SK-N-SH treated with all-trans-retinoic acid at 6 μM for 48 hours (cell line): ENCODE results near the gene TAOK2.

ENCODE experiments used
- ATAC-seq: fragments of 200-7000 bp; cut with Tn5 transposase; 3 replicates; pipeline ENCODE4 v1.9.1; 2020; ENCODE audit warnings: mild to moderate bottlenecking, moderate library complexity
- ARNTL ChIP-seq: fragments of 450-650 bp; formaldehyde crosslinking; IDR thresholded peaks from 2 replicates; pipeline ENCODE4 v1.5.0; 2020; ENCODE audit warnings: low read depth, mild to moderate bottlenecking, moderate library complexity, borderline replicate concordance
- BACH2 ChIP-seq: fragments of 250-450 bp; sonication (Bioruptor Pico); IDR thresholded peaks from 2 replicates; pipeline ENCODE4 v1.9.0; 2021; ENCODE audit warnings: mild to moderate bottlenecking, borderline replicate concordance
- CREB5 ChIP-seq: fragments of 250-450 bp; sonication (Bioruptor Pico); IDR thresholded peaks from 2 replicates; pipeline ENCODE4 v1.5.1; 2020; ENCODE audit warnings: low read depth, mild to moderate bottlenecking, moderate library complexity
- CSDC2 ChIP-seq: fragments of 250-450 bp; sonication (Bioruptor Pico); IDR thresholded peaks from 2 replicates; pipeline ENCODE4 v1.5.0; 2020; ENCODE audit warnings: mild to moderate bottlenecking, moderate library complexity
- ESRRG ChIP-seq: fragments of 250-450 bp; sonication (Bioruptor Pico); IDR thresholded peaks from 2 replicates; pipeline ENCODE4 v1.6.1; 2021; ENCODE audit warnings: mild to moderate bottlenecking
- GLIS3 ChIP-seq: fragments of 250-450 bp; sonication (Bioruptor Pico); IDR thresholded peaks from 2 replicates; pipeline ENCODE4 v1.5.0; 2020; ENCODE audit warnings: mild to moderate bottlenecking, moderate library complexity
- ISL1 ChIP-seq: fragments of 250-450 bp; sonication (Bioruptor Pico); IDR thresholded peaks from 2 replicates; pipeline ENCODE4 v2.1.2; 2022; ENCODE audit warnings: mild to moderate bottlenecking, moderate library complexity
- OSR1 ChIP-seq: fragments of 250-450 bp; sonication (Bioruptor Pico); IDR thresholded peaks from 2 replicates; pipeline ENCODE4 v1.8.0; 2022; ENCODE audit warnings: moderate library complexity, mild to moderate bottlenecking, inconsistent platforms
- PATZ1 ChIP-seq: fragments of 250-450 bp; sonication (Bioruptor Pico); IDR thresholded peaks from 2 replicates; pipeline ENCODE4 v1.8.0; 2020; ENCODE audit warnings: mild to moderate bottlenecking, moderate library complexity, borderline replicate concordance
- PPARA ChIP-seq: fragments of 250-450 bp; sonication (Bioruptor Pico); IDR thresholded peaks from 2 replicates; pipeline ENCODE4 v1.5.0; 2020; ENCODE audit warnings: mild to moderate bottlenecking, borderline replicate concordance
- TCF4 ChIP-seq: fragments of 250-450 bp; sonication (Bioruptor Pico); IDR thresholded peaks from 2 replicates; pipeline ENCODE4 v1.8.0; 2021; ENCODE audit warnings: mild to moderate bottlenecking, moderate library complexity, borderline replicate concordance
- TOX ChIP-seq: fragments of 250-450 bp; sonication (Bioruptor Pico); IDR thresholded peaks from 2 replicates; pipeline ENCODE4 v1.8.0; 2021; ENCODE audit warnings: mild to moderate bottlenecking, moderate library complexity, borderline replicate concordance
- TSHZ2 ChIP-seq: fragments of 250-450 bp; sonication (Bioruptor Pico); IDR thresholded peaks from 2 replicates; pipeline ENCODE4 v1.5.0; 2020; ENCODE audit warnings: mild to moderate bottlenecking, moderate library complexity
- ZC3H10 ChIP-seq: fragments of 250-450 bp; sonication (Bioruptor Pico); IDR thresholded peaks from 2 replicates; pipeline ENCODE4 v1.5.1; 2021; ENCODE audit warnings: mild to moderate bottlenecking, moderate library complexity
- ZFP3 ChIP-seq: fragments of 250-450 bp; sonication (Bioruptor Pico); IDR thresholded peaks from 2 replicates; pipeline ENCODE4 v1.5.0; 2020; ENCODE audit warnings: mild to moderate bottlenecking, moderate library complexity
- ZFP30 ChIP-seq: fragments of 450-650 bp; formaldehyde crosslinking; IDR thresholded peaks from 2 replicates; pipeline ENCODE4 v1.5.0; 2022; ENCODE audit warnings: mild to moderate bottlenecking, moderate library complexity
- ZNF565 ChIP-seq: fragments of 450-650 bp; formaldehyde crosslinking; conservative IDR thresholded peaks from 2 replicates; pipeline ENCODE4 v1.5.0; 2020; ENCODE audit warnings: low read depth, mild to moderate bottlenecking, moderate library complexity
- ZNF70 ChIP-seq: fragments of 450-650 bp; formaldehyde crosslinking; IDR thresholded peaks from 2 replicates; pipeline ENCODE4 v1.5.0; 2020; ENCODE audit warnings: mild to moderate bottlenecking, moderate library complexity
- ZNF8 ChIP-seq: fragments of 450-650 bp; formaldehyde crosslinking; IDR thresholded peaks from 2 replicates; pipeline ENCODE4 v1.5.0; 2020; ENCODE audit warnings: mild to moderate bottlenecking, moderate library complexity
- TF ChIP-seq, protein P1 (sequence below): fragments of 250-450 bp; sonication (Bioruptor Pico); IDR thresholded peaks from 2 replicates; pipeline ENCODE4 v1.5.1; 2021; ENCODE audit warnings: mild to moderate bottlenecking, moderate library complexity
- TF ChIP-seq, protein P2 (sequence below): fragments of 250-450 bp; sonication (Bioruptor Pico); IDR thresholded peaks from 2 replicates; pipeline ENCODE4 v1.8.0; 2021; ENCODE audit warnings: low read depth, mild to moderate bottlenecking, moderate library complexity, borderline replicate concordance

The TAOK2 gene

GRCh38 chr16:30006659-30007377 is 33.1 kb downstream of the TAOK2 start:
- TF ChIP-seq PATZ1 (no peak), ZNF8 (CRISPR knock-in tag) (no peak), BACH2 (no peak), ZFP3 (no peak), GLIS3 (CRISPR knock-in tag) (no peak), TCF4 (CRISPR knock-in tag) (no peak), ZNF70 (CRISPR knock-in tag) (no peak), CREB5 (CRISPR knock-in tag) (no peak), ZFP30 (CRISPR knock-in tag) (no peak), OSR1 (CRISPR knock-in tag) (no peak), TOX (CRISPR knock-in tag) (no peak), ESRRG (CRISPR knock-in tag) (no peak), PPARA (no peak), ZNF565 (CRISPR knock-in tag) (no peak)
- TF ChIP-seq, protein P1, sequence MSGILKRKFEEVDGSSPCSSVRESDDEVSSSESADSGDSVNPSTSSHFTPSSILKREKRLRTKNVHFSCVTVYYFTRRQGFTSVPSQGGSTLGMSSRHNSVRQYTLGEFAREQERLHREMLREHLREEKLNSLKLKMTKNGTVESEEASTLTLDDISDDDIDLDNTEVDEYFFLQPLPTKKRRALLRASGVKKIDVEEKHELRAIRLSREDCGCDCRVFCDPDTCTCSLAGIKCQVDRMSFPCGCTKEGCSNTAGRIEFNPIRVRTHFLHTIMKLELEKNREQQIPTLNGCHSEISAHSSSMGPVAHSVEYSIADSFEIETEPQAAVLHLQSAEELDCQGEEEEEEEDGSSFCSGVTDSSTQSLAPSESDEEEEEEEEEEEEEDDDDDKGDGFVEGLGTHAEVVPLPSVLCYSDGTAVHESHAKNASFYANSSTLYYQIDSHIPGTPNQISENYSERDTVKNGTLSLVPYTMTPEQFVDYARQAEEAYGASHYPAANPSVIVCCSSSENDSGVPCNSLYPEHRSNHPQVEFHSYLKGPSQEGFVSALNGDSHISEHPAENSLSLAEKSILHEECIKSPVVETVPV (CRISPR knock-in tag): no peak
- TF ChIP-seq, protein P2, sequence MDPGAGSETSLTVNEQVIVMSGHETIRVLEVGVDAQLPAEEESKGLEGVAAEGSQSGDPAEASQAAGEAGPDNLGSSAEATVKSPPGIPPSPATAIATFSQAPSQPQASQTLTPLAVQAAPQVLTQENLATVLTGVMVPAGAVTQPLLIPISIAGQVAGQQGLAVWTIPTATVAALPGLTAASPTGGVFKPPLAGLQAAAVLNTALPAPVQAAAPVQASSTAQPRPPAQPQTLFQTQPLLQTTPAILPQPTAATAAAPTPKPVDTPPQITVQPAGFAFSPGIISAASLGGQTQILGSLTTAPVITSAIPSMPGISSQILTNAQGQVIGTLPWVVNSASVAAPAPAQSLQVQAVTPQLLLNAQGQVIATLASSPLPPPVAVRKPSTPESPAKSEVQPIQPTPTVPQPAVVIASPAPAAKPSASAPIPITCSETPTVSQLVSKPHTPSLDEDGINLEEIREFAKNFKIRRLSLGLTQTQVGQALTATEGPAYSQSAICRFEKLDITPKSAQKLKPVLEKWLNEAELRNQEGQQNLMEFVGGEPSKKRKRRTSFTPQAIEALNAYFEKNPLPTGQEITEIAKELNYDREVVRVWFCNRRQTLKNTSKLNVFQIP (CRISPR knock-in tag): no peak

GRCh38 chr16:30007378-30007895 is 33.8 kb downstream of the TAOK2 start:
- TF ChIP-seq, protein P2 (CRISPR knock-in tag): no peak
- TF ChIP-seq BACH2 (no peak), ISL1 (CRISPR knock-in tag) (no peak), TSHZ2 (CRISPR knock-in tag) (no peak), TOX (CRISPR knock-in tag) (no peak), ZC3H10 (CRISPR knock-in tag) (no peak), ARNTL (CRISPR knock-in tag) (no peak), PATZ1 (no peak), GLIS3 (CRISPR knock-in tag) (no peak), ZNF565 (CRISPR knock-in tag) (no peak), ZFP3 (no peak), PPARA (no peak), ZNF8 (CRISPR knock-in tag) (no peak), CSDC2 (no peak)
- TF ChIP-seq, protein P1 (CRISPR knock-in tag): no peak
- ATAC-seq: no peak

More at GRCh38 chr16:30006659-30007377, 33.1 kb downstream of the TAOK2 start:
- ATAC-seq: no peak
